ENCODE measurements around the gene MAP2K6. TPM values are rescaled to one million over a fixed set of nuclear protein-coding genes. Genes with fewer than 3 reads are reported as not detected.

MAP2K6 gene
- total RNA-seq (2014; rRNA removed; shearing (Covaris generic)) = 0.22 and 1.2 TPM in 2 replicates

DNA sequence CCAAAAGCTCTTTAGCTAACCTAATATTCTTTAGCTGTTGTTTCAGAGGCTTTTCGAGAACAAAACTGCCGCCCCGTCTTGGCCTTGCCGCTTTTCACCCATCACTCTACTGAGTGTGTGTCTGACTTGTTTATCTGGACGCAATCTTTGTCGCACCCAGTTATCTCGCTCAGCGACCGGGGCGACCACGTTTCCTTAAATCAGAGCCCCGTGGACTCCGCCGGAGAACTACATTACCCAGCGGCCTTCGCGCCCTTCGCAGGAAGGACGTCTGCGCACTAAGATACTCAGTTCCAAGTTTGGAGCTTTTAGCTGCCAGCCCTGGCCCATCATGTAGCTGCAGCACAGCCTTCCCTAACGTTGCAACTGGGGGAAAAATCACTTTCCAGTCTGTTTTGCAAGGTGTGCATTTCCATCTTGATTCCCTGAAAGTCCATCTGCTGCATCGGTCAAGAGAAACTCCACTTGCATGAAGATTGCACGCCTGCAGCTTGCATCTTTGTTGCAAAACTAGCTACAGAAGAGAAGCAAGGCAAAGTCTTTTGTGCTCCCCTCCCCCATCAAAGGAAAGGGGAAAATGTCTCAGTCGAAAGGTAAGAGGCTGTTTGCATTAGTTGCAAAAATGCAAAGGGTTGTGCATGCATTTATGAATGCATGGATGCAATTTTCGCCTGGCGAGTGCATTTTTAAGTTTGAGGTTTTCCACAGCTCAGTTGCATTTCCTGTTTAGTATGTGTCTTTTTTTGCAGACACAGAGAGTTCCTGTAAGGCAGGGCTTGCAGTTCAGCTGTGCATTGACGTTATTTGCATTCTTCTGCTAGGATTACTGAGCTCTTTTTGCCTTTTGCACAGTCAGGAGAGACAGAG lies at the start of gene MAP2K6:
TSS of gene MAP2K6 (plus strand) at position 290 of the 867 bp plus-strand sequence. CDS start at position 578, 288 bp downstream.
- peak; percentile 13 for DNase-seq (ENCODE audit: low read depth)

DNA sequence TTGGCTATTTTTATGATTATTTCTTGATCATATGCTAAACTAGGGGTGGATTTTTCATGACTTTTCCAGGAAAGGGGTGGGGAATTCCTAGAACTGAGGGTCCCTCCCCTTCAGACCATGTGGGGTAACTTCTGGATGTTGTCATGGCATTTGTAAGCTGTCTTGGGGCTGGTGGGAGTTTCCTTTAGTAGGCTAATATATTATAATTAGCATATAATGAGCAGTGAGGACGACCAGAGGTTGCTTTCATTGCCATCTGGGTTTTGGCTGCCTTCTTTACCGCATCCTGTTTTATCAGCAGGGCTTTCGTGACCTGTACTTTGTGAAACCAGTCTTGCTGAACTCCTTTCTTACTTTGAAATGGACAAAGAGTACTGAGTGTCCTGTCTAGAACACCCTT lies 47.2 kb upstream of the MAP2K6 start:
- DNase-seq (ENCODE audit: low read depth) = no peak

- DNase-seq (ENCODE audit: low read depth) = no peak
These were observed 41.4 kb upstream of the MAP2K6 start for GRCh38 chr17:69373069-69373468.

- DNase-seq (ENCODE audit: low read depth) = no peak
These were observed 39.3 kb upstream of the MAP2K6 start for GRCh38 chr17:69375229-69375628.

DNA sequence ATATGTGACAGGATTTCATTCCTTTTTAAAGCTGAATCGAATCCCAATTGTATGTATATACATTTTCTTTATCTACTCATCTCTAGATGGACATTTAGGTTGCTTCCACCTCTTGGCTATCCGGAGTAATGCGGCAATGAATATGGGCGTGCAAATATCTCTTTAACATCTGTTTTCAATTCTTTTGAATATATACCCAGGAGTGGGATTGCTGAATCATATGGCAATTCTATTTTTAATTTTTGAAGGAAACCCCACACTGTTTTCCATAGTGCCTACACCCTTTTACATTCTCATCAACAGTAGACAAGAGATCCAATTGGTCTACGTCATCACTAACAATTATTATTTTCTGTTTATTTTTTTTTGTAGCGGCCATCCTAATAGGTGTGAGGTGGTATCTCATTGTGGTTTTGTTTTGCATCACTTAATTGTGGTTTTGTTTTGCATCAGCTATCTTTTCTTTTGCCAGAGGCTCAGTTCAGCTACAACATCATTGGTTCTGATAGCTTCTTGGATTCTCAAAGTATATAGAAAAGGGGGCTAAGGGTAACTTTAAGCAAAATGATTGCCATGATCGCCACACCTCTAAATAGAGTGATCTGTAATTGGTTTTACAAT lies 25.6 kb upstream of the MAP2K6 start:
- DNase-seq (ENCODE audit: low read depth) = no peak

DNA sequence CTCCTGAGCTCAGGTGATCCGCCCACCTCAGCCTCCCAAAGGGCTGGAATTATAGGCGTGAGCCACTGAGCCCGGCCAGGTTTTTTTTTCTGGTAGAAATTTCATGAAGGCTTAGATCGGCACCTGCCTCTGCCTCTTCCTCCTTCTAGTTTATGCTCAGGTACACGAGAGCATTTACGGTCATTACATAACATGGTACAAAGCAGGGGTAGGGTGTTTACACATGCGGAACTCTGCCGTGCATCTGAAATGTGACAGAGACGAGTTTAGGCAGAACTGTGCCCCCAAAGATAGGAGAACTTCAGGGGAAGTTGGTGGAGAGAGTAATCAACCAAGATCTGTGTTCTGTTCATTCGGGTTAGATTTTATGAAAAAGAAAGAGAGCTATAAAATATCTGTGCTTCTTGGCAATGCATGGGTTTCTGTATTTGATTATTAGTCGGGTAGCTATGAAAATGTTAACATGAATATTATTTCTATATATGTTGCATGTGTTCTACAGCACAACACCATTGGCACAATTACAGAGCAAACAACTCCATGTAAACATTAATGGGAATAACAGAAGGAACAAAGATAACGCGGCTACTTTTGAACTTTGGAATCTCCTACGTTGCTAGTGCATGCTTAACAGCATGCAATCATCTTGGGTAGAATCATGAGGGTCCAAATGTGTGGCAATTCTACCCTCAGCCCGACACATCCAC lies 23.5 kb upstream of the MAP2K6 start:
- DNase-seq (ENCODE audit: low read depth) = no peak

- DNase-seq (ENCODE audit: low read depth) = no peak
These were observed 13.2 kb upstream of the MAP2K6 start for GRCh38 chr17:69401251-69401650.

GRCh38 chr17:69402052-69402451 lies 12.4 kb upstream of the MAP2K6 start:
- DNase-seq (ENCODE audit: low read depth) = no peak

DNA sequence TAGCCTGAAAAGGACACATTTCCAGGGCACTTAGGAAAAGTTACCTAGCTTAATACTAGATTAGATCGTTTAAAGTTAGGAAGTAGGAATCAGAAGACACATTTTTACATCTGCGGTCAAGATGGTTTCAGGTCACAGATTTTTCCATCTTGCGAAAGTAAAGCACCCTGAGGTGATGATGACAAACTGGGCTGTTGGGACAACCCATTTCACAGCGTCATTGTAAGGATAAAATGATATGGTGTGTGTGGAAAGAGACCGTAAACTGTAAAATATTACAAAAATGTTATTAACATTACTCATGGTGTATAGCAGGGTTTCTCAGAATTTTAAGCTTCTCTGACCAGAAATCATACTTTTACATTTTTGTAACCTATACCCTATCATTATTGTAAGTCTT lies 10.1 kb upstream of the MAP2K6 start:
- DNase-seq (ENCODE audit: low read depth) = no peak

DNA sequence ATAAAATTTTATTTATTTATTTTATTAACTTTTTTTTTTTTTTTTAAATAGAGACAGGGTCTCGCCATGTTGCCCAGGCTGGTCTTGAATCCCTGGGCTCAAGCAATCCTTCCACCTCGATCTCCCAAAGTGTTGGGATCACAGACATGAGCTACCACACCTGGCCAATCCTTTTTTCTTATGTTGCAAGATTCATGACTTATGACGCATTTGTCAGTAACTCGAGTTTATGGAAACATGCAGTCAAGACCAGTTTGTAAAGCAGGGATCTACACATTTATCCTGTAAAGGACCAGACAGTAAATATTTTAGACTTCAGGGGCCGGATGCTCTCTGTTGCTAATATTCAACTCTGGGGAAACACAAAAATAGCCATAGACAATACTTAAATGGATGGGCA lies 9.4 kb upstream of the MAP2K6 start:
- no peak for DNase-seq (ENCODE audit: low read depth)

DNA sequence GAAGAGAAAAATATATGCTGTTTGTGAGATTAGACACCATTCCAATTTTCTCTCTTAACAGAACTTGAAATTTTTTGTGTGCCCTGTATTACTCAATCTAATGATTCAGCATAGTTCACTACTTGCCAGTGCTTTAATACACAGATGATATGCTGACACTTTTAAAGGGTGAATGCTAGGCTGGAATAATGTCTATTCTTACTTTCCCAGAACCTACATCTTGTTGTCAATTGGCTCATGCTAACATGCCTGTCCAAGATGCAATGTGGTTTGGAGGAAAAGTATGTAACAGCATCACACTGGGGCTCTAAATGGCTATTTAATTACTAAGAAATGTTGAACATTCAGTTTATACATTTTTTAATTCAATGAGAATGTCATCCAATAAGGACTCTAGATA lies 7.6 kb upstream of the MAP2K6 start:
- no peak for DNase-seq (ENCODE audit: low read depth)

GRCh38 chr17:69407759-69408158 lies 6.7 kb upstream of the MAP2K6 start:
- DNase-seq (ENCODE audit: low read depth) = no peak

DNA sequence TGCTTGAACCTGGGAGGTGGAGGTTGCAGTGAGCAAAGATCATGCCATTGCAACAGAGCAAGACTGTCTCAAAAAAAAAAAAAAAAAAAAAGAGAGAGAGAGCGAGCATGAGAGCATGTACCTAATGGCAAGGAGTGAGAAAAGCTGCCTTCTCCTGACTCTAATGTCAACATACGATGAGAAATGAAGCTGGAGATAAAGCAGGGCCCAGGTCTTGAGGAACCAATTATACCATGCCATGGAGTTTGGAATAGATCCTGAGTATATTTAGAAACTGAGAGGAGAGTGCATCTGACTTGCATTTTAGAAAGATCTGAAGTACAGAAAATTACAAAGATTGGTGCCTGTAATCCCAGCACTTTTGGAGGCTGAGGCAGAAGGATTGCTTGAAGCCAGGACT lies 3.8 kb upstream of the MAP2K6 start:
- DNase-seq (ENCODE audit: low read depth) = no peak

- no peak for DNase-seq (ENCODE audit: low read depth)
These were observed 2.7 kb upstream of the MAP2K6 start for GRCh38 chr17:69411766-69412165.

DNA sequence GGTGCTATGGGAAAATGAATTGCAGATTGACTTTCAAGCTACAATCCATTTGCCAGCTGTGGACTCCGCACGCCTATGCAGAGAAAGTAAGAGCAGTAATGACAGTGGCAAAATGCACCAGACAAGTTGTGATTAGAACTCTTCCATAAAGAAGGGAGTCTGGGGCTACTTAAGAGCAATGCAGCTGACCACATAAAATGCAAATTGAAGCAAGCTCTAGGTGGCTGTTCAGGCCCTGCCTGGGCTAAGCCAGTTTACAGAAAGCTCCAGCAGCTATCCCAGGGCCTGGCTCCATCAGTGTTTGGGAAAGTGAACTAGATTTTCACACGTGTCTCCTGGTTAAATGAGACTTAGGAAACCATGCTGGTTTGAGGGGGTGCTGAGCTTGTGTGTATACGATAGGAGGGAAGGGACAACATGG lies 2.2 kb upstream of the MAP2K6 start:
- DNase-seq (ENCODE audit: low read depth) = no peak

DNA sequence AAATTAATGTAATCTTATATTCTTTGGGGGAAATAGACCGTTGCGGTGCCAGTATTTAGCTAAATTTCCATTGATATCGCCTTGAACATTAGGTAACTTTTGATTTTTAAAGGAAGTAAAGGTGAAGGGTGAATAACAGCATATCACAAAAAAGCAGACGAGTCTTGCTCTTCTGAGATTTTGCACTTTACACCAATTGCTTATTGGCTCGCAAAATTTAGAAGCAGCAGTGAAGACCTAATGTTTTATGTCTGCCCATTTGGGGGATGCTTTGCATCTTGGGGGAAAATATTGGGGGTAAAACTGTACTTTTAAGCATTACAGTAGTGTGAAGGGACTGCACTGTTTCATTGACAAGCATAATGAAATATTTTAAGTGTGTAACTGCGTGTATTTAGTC lies 934 bp downstream of the MAP2K6 start:
- DNase-seq (ENCODE audit: low read depth) = no peak

DNA sequence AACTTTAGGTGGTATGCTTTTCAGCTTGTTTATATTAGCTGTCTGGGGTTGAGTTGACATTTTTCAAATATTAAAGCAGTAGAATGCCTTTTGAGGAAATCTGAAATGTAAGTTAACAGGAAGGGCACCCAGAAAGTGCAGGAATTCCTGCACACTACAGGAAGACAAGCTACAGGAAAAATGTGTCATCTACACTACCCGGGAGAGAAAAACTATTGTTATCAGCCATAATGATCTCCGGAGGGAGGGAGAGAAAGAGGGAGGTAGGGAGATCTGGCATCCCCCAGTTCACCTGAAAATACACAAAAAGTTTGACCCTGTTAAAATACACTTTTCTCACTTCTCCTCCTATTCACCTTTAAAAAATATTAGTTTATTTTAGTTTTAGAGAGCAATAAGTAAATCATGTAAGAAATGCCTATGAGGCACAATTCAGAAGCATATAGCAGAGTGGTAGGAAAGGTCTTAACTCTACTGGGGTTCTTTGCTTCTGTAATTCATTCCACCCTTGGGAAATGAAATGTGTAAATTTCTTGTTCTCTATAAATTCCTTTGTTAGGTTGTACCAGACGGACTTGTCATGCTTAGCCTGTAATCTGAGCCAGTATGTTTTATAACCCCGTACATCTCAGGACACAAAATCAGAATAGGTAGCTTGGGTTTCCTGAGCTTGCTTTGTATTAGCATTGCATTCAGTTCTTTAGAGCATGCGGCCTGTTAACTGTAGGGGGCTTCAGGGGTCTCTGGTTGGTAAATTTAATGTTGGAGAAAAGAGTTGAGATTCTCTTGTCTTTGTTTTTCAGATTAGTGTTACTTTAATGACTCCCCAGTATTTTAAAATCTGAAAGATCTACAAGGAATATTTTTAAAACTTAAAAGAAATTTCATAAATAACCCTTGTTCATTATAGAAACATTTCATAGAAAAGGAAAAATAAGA lies 3.3 kb downstream of the MAP2K6 start:
- DNase-seq (ENCODE audit: low read depth) = no peak

- DNase-seq (ENCODE audit: low read depth) = no peak
These were observed 4.0 kb downstream of the MAP2K6 start for GRCh38 chr17:69418535-69418934.

GRCh38 chr17:69423450-69423849 lies 9.0 kb downstream of the MAP2K6 start:
- DNase-seq (ENCODE audit: low read depth) = no peak

DNA sequence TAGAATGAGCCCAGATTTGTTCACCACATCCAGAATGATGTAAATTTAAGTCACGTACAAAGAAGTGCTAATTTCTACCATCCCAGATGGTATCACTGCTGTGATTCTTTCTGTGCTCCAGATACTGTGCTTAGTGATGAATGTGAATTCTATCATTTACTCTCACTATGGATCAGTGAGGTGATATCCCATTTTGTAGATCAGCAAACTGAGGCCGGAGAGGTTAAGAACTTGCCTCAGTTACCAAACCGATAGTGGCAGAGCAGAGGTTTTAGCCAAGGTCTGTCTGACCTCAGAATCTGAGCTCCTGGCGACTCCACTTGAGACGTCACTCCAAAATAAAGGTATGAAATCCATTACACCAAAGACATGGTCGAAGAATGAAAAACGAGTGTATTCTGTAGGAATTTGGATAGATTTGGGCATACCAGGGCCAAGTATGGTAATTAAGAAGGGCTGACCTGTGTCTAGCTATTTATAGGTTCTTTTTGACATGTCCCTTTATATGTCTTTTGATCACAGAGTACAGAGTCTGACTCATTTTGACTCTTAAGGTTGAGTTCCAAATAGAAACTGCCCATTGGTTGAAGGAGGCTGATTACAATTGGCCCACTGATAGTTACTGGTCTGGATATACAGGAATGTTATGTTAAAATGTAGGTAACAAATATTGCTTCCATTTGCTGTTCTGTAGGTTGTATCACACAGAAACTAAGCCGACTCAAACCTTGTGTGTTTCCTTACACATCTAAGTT lies 10.0 kb downstream of the MAP2K6 start:
- no peak for DNase-seq (ENCODE audit: low read depth)

- no peak for DNase-seq (ENCODE audit: low read depth)
These were observed 11.5 kb downstream of the MAP2K6 start for GRCh38 chr17:69425978-69426377.

All from M059J (cell line).